Measurements from ENCODE around the gene PLEKHG2.
A peak's percentile ranks its signal among the peaks of the same experiment; 100 is the strongest.
"Not testable (repeated sequence)": the region's sequence is repeated elsewhere in the genome, so short reads cannot be mapped to it uniquely, and the experiment has no call there.

The PLEKHG2 gene

GRCh38 chr19:39438270-39438934 is 25.9 kb downstream of the PLEKHG2 start:
- H3K27ac ChIP-seq, result no peak overlapping the region
- TF ChIP-seq CTCF (conservative IDR thresholded peaks at IDR 0.05) (no peak), ZFX (IDR thresholded peaks at IDR 0.05) (no peak)

GRCh38 chr19:39444598-39445195 is 32.2 kb downstream of the PLEKHG2 start:
- H3K27ac ChIP-seq, result peak overlapping the region; percentile 88
- TF ChIP-seq ZFX (IDR thresholded peaks at IDR 0.05), result no peak
- TF ChIP-seq CTCF (conservative IDR thresholded peaks at IDR 0.05), result no peak

GRCh38 chr19:39445196-39446111 is 33.0 kb downstream of the PLEKHG2 start, which contains the start of gene SUPT5H:
Gene SUPT5H, plus strand, starts transcription at chr19:39445582. Its CDS starts 309 bp downstream, at chr19:39445891.
- peak within 1 kb of the TSS; percentile 88 for H3K27ac ChIP-seq
- TF ChIP-seq CTCF (conservative IDR thresholded peaks at IDR 0.05) (no peak), ZFX (IDR thresholded peaks at IDR 0.05) (peak; percentile 80)

- TF ChIP-seq ZFX (IDR thresholded peaks at IDR 0.05), result no peak
- TF ChIP-seq CTCF (conservative IDR thresholded peaks at IDR 0.05), result no peak
- peak overlapping the region; percentile 88 for H3K27ac ChIP-seq
Measured at GRCh38 chr19:39446365-39447084, 34.1 kb downstream of the PLEKHG2 start.

- TF ChIP-seq CTCF (conservative IDR thresholded peaks at IDR 0.05) (no peak), ZFX (IDR thresholded peaks at IDR 0.05) (no peak)
- H3K27ac ChIP-seq, result no peak overlapping the region
Measured at GRCh38 chr19:39448271-39448670, 35.8 kb downstream of the PLEKHG2 start.

GRCh38 chr19:39449116-39449797 is 36.8 kb downstream of the PLEKHG2 start:
- H3K27ac ChIP-seq, result no peak overlapping the region
- no peak for TF ChIP-seq ZFX (IDR thresholded peaks at IDR 0.05)
- TF ChIP-seq CTCF (conservative IDR thresholded peaks at IDR 0.05), result no peak

- not testable (repeated sequence) for H3K27ac ChIP-seq
Measured at GRCh38 chr19:39451257-39451656, 38.8 kb downstream of the PLEKHG2 start.

Measured in C4-2B (cell line).